GM19193 (cell line): ENCODE measurements around the gene GORASP2.

Experiments used
- POLR2A ChIP-seq: IDR thresholded peaks from 4 replicates; pipeline ENCODE4 v1.6.1; 2011; ENCODE audit not compliant: insufficient read depth, insufficient read length; ENCODE audit errors: extremely low read depth

The GORASP2 gene

DNA sequence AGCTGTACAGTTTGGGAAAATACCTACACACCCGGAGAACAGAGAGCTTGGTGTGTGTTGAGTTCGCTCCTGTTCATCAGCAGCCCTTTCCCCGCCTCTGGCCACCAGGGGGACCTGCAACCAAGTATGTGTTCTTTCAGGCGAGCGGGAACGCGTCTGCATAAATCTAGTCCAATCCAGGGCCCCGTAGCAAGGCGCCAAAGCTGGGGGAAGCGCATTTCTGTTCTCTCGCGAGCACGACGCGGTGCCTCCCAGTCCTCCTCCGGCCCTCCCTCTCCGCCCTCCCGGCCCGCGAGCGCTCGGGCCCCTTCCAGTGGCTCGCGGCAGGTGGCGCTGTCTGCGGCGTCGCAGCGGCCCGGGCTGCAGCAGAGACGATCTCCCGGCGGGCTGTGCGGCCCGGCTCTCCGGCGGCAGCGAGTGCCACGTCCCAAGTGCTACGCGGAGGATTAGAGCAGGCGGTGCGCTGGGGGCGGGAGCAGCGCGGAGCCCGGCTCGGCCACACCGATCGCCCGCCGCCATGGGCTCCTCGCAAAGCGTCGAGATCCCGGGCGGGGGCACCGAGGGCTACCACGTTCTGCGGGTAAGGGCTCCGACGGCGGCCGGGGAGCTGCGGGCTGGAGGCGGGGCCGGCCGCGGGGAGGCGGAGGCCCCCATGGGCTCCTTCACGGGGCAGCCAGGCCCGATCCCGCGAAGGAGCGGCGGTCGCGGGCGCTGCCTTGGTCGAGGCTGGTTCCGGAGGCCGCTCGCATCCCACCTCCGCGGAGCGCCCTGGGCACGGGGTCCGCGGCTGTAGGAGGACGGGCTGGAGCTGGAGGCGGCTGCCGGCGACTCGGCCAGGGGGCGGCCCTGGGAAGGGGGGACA, at the start of gene GORASP2:
Gene GORASP2, plus strand, starts transcription at position 430 of the 862 bp plus-strand sequence. Its CDS starts 88 bp downstream, at position 518.
- peak; percentile 94 for TF ChIP-seq POLR2A

DNA sequence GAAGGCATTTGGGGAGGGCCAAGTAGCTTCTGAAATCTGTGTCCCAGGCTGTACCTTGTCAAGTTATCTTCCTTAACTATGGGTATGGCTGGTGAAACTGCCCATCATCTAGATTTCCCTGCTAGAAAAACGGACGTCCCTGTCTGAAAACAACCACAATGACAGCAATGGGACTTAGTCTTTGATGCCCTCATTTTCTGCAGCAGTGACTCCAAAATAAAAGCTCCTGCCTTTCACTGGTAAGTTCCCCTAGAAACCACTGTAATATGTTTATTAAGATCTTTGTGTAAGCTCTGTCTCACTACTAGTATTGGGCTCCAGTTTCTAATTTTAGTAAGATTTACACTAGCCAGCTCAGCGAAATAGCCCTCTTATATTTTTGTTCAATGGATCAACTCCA, 47.2 kb upstream of the GORASP2 start:
- no peak for TF ChIP-seq POLR2A

DNA sequence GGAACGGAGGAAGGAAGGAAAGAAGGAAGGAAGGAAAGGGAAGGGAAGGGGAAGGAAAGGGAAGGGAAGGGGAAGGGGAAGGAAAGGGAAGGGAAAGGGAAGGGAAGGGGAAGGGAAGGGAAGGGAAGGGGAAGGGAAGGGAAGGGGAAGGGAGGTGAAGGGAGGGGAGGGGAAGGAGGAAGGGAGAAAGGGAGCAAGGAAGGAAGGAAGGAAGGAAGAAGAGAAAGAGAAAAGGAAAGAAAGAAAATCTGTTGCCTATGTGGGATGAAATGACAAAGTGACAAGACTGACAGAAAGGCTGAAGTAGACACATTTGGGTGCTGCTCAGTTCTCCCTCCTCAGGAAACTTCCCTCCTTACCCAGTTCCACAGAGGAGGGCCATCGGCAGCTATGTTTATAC, 46.3 kb upstream of the GORASP2 start:
- TF ChIP-seq POLR2A, result no peak

DNA sequence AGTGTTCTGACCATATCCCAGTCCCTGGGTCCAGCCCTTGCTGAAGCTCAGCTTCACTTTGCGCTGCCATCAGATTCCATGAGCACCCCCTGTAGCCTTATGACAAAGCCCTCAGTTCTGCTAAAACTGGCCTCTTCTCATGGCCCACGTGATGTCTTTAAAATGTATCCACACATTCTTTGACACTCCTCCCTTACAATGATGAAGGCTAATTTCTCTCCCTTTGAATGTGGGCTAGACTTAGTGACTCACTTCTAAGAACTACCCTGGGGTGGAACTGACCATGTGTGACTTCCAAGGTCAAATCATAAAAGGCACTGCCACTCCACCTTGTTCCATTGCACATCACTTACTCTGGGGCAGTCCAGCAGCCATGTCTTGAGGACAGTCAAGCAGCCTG, 45.4 kb upstream of the GORASP2 start:
- no peak for TF ChIP-seq POLR2A

DNA sequence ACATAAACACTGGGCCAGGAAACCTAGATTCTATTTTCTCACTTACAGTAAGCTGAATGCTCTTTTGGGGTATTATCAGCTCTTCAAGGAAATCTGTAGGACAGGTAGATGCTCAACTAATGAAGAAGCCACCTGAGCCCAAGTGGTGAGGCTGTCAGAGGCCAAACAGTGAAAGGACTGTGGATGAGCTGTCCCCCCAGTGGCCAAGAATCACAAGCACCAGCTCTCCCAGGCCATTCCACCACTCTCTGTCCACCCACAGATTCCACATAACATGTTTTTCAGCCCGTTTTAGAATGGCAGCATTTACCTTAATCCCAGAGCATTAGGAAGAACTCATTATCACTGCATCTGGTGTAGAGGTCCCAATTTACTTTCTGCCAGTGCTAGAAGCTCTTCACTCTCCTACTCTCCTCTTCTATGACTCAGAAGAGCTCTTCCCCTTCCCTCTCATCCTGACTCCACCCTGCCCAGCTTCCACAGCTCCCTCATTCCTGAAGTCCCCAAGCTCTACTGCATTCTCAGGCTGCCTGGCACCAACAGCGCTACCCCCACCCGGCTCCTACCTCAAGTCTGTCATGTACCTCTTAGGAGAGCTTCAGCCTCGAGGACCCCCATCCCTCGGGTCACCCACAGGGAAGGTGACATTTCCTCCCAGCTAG, 43.8 kb upstream of the GORASP2 start:
- TF ChIP-seq POLR2A, result no peak

DNA sequence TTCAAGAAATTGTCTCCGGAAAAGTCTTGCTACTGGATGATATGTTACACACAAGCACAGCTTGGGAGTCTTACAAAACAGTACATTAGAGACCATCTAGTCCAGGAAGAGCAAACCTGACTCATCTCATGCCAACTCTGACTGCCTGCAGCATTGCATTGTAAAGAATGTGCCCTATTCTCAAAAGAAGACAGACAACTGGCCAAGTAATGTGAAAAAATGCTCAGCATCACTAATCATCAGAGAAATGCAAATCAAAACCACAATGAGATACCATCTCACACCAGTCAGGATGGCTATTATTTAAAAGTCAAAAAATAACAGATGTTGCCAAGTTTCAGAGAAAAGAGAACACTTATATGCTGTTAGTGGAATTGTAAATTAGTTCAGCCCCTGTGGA, 42.7 kb upstream of the GORASP2 start:
- no peak for TF ChIP-seq POLR2A

DNA sequence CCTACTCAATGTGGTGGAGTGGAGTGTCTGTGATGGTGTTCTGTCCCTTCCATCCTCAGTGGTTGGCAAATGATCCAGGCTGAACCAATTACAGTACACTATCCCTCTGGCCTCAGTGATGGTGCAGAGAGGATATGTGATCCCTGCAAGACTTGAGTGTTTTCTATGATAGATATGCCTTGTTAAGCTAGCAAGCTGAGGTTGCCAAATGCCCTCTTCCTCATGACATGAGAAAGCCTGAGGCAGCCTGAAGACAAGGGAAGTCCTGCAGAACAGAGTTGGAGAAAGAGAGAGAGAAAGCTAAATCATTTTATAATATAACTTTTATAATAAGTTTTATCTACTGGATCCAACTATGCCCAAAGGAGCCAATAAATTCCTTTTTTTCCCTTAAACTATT, 41.6 kb upstream of the GORASP2 start:
- TF ChIP-seq POLR2A, result no peak

DNA sequence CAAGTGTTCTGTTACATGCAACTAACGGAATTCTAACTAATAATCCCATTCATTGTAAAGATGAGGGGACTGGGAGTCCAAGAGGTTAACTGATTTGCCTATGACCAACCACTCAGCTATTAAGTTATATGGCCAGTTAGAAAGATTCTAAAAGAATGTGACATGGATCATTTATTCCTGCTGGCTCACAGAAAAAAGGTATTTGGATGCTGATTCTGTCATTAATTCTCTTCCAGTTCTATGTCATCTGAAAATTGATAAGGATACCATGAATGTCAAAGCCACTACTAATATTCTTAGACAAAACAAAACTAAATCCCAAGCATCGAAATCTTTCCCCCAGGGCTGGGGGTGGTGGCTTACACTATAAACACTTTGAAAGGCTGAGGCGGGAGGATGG, 41.2 kb upstream of the GORASP2 start:
- no peak for TF ChIP-seq POLR2A

DNA sequence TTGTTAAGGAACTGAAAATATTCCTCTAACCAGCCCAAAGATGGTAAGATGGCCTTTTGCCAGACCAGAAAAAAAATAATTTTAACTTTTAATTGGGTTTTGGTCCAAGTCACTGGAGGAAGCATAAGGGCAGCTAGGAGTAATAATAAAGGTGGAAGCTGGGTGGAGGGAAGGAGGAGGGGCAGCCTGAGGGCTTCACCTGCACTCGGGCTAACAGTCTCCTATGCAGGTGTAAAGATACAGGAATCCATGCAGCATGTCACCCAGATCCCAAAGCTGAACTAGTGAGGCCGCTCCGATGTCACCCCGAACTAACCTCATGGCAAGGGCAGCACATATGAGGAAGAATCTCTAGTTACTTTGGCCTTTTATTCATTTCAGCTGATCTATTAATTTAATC, 37.2 kb upstream of the GORASP2 start:
- no peak for TF ChIP-seq POLR2A

DNA sequence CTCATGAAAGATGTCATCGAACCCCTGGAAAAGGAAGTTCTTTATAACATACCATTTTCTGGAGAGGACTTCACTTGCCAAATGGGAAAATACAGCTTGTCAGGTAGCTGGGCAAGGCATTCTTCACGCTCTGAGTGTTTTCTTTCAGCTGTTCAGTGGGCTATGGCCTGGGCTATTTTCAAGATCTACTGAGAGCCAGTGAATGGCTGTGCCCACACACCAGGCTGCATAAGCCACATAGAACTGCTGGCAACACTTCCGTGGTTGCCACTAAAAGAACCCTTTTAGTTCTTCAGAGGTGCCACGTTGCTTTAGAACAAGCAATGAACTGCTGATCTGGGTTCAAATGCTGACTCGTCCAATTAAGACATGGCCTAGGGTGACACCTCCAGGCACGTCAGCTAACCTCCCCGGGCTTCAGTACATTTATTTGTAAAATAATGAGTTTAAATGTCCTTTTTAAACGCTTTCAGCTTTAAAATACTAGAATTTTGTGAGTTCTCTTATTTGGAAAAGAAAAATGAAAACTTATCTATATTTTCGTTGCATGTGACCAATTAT, 36.6 kb upstream of the GORASP2 start:
- no peak for TF ChIP-seq POLR2A

DNA sequence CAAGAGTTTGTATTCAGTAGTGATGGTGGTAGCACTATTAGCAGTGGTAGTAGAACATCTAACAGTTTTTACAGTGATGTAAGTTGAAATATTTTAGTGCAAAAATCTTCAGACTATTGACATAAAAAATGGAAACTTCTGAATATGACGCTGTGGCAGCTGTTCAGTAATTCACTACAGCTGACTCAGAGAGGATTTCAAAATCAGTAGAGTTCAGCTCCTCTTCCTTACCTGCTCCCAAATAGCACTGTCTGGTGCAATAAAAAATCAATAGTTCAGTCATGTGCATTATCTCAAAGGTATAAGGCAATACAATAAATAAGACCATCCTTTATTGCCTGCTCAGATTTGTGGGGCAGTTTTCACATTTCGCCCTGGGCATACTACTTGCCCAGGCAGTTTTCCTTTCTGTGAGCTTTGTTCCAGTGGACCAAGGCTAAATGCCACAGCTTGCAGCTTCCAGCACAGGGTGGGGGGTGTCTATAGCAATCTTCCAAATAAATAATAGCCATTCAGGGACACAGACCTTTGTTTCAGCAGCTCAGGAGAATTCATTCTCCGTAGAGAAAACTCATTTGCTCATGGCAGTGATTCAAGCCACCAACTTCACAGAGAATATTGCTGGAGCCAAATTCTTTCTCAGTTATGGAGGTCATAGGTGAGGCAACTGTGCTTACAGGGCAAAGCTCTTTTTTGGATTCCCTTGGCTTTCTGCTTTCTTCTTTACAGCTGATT, 33.9 kb upstream of the GORASP2 start:
- no peak for TF ChIP-seq POLR2A

DNA sequence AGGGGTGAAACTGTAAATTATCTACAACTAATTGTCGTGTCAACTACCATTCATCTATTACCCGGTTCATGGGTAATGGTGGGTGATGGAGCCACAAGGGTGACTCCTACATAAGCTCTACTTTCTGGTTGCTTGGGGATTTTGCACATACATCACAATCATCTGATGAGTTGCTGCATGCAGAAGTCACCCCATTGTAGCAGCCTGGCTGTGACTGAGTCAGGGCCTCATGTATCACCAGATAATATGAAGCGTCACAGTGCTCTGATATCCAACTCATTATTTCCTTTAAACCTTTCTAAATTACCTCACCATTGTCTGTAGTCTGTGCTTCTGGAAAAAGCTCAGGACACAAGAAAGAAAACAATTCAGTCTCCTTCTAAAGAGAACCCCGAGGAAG, 32.4 kb upstream of the GORASP2 start:
- no peak for TF ChIP-seq POLR2A

DNA sequence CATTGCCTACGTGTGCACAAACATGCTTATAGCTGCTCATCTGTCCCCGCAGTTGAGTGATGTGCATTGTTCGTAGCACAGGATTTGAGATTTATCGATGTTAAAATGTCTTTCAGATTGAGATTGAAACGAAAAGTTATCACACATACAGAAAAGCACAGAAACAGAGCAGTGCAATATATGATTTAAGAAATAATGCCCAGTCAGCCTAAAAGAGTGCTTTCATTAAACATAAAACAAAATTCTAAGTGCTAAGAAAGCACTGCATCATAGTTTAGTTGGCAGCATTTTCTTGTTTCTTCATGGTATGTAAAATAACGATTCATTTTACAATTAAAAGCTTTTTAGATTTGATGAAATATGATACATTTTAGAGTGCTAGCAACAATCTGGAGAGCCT, 31.9 kb upstream of the GORASP2 start:
- no peak for TF ChIP-seq POLR2A

DNA sequence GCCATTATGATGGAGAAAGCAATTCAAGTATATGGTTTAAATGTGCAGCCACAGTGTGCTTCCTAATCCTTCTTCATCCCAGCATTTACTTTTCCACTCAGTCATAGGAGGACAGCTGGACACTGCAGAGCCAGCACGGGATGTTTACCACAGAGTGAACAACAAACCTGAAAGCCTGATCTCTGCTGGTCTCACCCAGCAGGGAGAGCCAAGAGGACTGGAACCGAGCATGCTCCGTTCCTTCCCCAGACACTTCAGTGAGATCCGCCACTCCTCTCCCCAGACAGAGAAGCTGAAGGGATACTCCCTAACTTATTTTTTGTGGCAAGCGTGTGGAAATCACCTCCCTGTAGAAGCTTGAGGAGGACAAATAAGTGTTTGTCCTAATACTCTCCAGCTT, 23.2 kb upstream of the GORASP2 start:
- no peak for TF ChIP-seq POLR2A

DNA sequence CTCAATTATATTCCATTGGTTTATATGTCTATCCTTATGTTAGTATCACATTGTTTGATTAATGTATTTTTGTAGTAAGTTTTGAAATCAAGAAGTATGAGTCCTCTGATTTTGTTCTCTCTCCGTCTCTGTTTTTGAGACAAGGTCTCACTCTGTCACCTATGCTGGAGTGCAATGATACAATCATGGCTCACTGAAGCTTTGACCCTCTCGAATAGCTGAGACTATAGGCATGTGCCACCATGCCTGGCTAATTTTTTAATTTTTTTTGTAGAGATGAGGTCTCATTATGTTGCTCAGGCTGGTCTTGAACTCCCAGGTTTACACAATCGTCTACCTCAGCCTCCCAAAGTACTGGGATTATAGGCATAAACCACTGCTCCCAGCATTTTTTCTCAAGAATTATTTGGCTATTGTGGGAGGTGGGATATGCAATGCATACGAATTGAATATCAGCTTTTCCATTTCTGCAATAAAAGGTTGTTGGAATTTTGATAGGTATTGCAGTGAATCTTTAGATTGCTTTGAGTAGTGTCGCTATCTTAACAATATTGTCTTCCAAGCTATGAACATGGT, 17.7 kb upstream of the GORASP2 start:
- no peak for TF ChIP-seq POLR2A
